ENCODE measurements around the gene RPS10. TPM values are rescaled to one million over a fixed set of nuclear protein-coding genes. Genes with fewer than 3 reads are reported as not detected.
A peak's percentile ranks its signal among the peaks of the same experiment; 100 is the strongest.

RPS10 gene
- total and polyA plus RNA-seq, 12 donors = 551 to 2,567 (median 630) TPM

DNA sequence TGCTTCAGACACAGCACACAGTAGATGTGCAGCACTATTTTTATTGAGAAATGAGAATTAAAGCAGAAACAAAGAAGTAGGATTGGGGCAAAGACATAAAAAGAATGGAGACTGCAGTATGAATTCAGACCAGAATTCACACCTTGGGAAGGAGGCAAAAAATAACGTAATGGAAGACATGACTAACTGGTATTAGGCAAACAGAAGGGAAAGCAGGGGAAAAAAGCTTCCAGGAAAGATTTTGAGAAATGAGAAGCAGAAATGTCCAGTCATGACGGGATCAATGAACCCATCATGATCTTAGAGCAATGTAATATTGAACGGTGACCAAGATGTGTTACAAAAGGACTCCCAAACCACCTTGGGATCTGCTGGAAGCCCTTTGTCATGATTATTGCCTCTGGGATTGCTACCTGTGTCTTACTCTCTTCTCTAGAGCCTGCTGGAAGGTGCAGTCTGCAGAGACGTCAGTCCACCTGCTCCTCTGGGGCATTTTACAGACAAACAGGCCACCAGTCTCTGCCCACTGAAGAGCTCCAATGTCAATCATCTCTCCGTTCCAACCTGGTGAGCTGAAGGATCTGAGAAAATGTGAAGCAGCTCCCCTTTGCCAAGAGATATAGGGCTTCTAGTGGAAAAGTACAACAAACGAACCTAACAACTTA, 42.1 kb downstream of the RPS10 start:
- Histone ChIP-seq H3K36me3 (peaks cover 0 to 9% (median 0%) of the 10 kb centered on the region in 9 donors), H3K27ac (peak overlapping the region in 7 of 10 donors; percentile 19 to 60 (median 31)), H3K27me3 (no peaks in the 10 kb centered on the region), H3K9me3 (peaks cover 0 to under 1% (median 0%) of the 10 kb centered on the region in 11 donors), H3K4me1 (peaks cover 15 to 73% (median 49%) of the 10 kb centered on the region in 9 donors), H3K4me3 (no peak overlapping the region)
- peak in 3 of 8 donors; percentile 7 to 47 (median 33) for ATAC-seq
- TF ChIP-seq, protein P1, sequence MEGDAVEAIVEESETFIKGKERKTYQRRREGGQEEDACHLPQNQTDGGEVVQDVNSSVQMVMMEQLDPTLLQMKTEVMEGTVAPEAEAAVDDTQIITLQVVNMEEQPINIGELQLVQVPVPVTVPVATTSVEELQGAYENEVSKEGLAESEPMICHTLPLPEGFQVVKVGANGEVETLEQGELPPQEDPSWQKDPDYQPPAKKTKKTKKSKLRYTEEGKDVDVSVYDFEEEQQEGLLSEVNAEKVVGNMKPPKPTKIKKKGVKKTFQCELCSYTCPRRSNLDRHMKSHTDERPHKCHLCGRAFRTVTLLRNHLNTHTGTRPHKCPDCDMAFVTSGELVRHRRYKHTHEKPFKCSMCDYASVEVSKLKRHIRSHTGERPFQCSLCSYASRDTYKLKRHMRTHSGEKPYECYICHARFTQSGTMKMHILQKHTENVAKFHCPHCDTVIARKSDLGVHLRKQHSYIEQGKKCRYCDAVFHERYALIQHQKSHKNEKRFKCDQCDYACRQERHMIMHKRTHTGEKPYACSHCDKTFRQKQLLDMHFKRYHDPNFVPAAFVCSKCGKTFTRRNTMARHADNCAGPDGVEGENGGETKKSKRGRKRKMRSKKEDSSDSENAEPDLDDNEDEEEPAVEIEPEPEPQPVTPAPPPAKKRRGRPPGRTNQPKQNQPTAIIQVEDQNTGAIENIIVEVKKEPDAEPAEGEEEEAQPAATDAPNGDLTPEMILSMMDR (IDR thresholded peaks at IDR 0.05) = no peak
- intact Hi-C loops (cut with DNase I) = loop anchor here in 1 of 10 donors (10.0 kb wide), 1 partner anchor 109 kb away; no protein-coding TSS in a partner anchor
- 59 to 62% methylated on average over 6 of the region's 6 CpGs for WGBS, 2 donors
- no peak for DNase-seq

DNA sequence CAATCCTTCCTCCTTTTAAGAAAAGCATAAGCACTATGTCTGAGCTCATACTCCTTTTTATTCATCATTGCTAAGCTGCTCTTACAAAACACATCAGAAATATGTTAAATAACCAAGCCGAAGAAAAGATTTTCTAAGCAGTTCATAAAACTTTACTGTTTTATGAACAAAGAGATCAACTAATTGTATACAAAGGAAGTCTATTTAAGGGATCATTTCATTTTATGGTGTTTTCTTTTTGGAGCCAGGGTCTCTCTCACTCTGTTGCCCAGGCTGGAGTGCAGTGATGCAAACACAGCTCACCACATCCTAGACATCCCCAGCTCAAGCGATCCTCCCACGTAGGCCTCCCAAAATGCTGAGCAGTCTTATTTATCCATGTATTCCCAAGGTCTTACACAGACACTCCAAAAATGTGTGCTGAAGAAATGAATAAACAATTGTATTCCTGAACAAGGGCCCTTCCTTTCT, 42.7 kb downstream of the RPS10 start:
- Histone ChIP-seq H3K27me3 (no peaks in the 10 kb centered on the region), H3K27ac (peak overlapping the region in 5 of 10 donors; percentile 19 to 60 (median 32)), H3K36me3 (peaks cover 0 to 9% (median 0%) of the 10 kb centered on the region in 9 donors), H3K9me3 (no peaks in the 10 kb centered on the region), H3K4me3 (no peak overlapping the region), H3K4me1 (peaks cover 12 to 67% (median 44%) of the 10 kb centered on the region in 9 donors)
- intact Hi-C loops (cut with DNase I) = loop anchor here in 1 of 10 donors (10.0 kb wide), 1 partner anchor 108 kb away; no protein-coding TSS in a partner anchor
- ATAC-seq = peak in 4 of 8 donors; percentile 22 to 41 (median 37)
- 57 to 60% methylated on average over 3 of the region's 3 CpGs for WGBS, 2 donors
- DNase-seq = no peak
- TF ChIP-seq, protein P1 (IDR thresholded peaks at IDR 0.05) = no peak

- Histone ChIP-seq H3K4me1 (peaks cover 8 to 51% (median 34%) of the 10 kb centered on the region in 9 donors), H3K27me3 (no peaks in the 10 kb centered on the region), H3K36me3 (peaks cover 0 to 9% (median 0%) of the 10 kb centered on the region in 9 donors), H3K9me3 (no peaks in the 10 kb centered on the region), H3K27ac (no peak overlapping the region), H3K4me3 (no peak overlapping the region)
- intact Hi-C loops (cut with DNase I) = loop anchor here in 1 of 10 donors (10.0 kb wide), 1 partner anchor 106 kb away; no protein-coding TSS in a partner anchor
- DNase-seq (no peak), ATAC-seq (no peak)
- TF ChIP-seq, protein P1 (IDR thresholded peaks at IDR 0.05) = no peak
- 91 to 97% methylated on average over 5 of the region's 5 CpGs for WGBS, 2 donors
These were observed 44.8 kb downstream of the RPS10 start for GRCh38 chr6:34381081-34381480.

DNA sequence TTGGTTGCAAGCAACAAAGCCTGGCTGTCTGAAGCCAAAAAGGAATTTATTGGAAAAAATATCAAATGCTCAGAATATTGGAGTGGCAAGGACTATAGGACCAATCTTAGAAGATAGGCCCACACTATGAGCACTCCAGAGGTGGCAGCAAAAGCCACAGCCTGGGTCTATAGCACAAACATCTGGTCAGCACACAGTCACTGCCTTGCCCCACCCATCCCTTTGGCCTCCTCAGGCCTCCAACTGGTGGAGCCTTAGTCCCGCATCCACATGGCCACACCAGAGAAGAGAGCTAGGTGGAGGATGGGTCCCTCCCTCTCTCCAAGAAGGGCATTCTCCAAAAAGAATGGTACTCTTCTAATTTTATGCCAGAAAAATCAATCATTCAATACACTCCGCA, 47.4 kb downstream of the RPS10 start:
- intact Hi-C loops (cut with DNase I) = no loop called here

More for the DNA sequence above, 47.4 kb downstream of the RPS10 start:
- Histone ChIP-seq H3K4me3 (no peak overlapping the region), H3K36me3 (peaks cover 0 to 9% (median 0%) of the 10 kb centered on the region in 9 donors), H3K9me3 (no peaks in the 10 kb centered on the region), H3K4me1 (peaks cover 0 to 40% (median 25%) of the 10 kb centered on the region in 9 donors), H3K27ac (no peak overlapping the region), H3K27me3 (no peaks in the 10 kb centered on the region)
- ATAC-seq (peak in 3 of 8 donors; percentile 25 to 34 (median 32)), DNase-seq (no peak)
- TF ChIP-seq, protein P1 (IDR thresholded peaks at IDR 0.05) = no peak
- 100% methylated on average over 2 of the region's 2 CpGs for WGBS, 2 donors
